Breast epithelium (tissue), 4 donors: Measurements from ENCODE around the gene HOXA11. TPM values are rescaled to one million over a fixed set of nuclear protein-coding genes. Genes with fewer than 3 reads are reported as not detected.

ENCODE experiments used
- DNase-seq, 2 donors: peaks; one replicate each; pipeline ENCODE4 v3.0.0-alpha.2; 2019; ENCODE audit warnings: low spot score in 2 of 2
- H3K27ac ChIP-seq, 2 donors: fragments of 200-600 bp; sonication (generic) in 1 of 2; one replicate each; pipeline ENCODE4 v1.5.1; 2016 to 2019; ENCODE audit warnings: mild to moderate bottlenecking in 1 of 2
- H3K27me3 ChIP-seq, 2 donors: fragments of 200-600 bp; sonication (generic) in 1 of 2; one replicate each; pipeline versions ENCODE4 v1.5.1 to v1.6.0; 2017 to 2019; ENCODE audit warnings: control low read depth in 1 of 2, mild to moderate bottlenecking in 1 of 2
- H3K36me3 ChIP-seq: fragments of 200-600 bp; one replicate; pipeline ENCODE4 v1.5.1; 2019
- H3K4me1 ChIP-seq, 2 donors: fragments of 200-600 bp; sonication (generic); one replicate each; pipeline ENCODE4 v1.5.1; 2016 to 2019; ENCODE audit warnings: control low read depth in 1 of 2
- H3K4me3 ChIP-seq, 3 donors: fragments of 200-600 bp; sonication (generic); 1 replicate in 2 of 3; 2 replicates in 1 of 3; pipeline ENCODE4 v1.5.1; 2016 to 2019; ENCODE audit warnings: mild to moderate bottlenecking in 3 of 3, moderate library complexity in 2 of 3
- H3K9me3 ChIP-seq, 2 donors: fragments of 200-600 bp; sonication (generic) in 1 of 2; one replicate each; pipeline ENCODE4 v1.5.1; 2016 to 2019; ENCODE audit warnings: control low read depth in 1 of 2
- POLR2A ChIP-seq: fragments of 450-650 bp; IDR thresholded peaks from one replicate; pipeline ENCODE4 v1.6.1; 2016; ENCODE audit warnings: antibody characterized with exemption, mild to moderate bottlenecking, moderate library complexity
- POLR2AphosphoS5 ChIP-seq, 3 donors: sonication (generic); formaldehyde crosslinking; IDR thresholded peaks; one replicate each; pipeline ENCODE4 v1.6.1; 2017; ENCODE audit warnings: antibody characterized with exemption in 3 of 3
- intact Hi-C: fragments of 100-400 bp; cut with DNase I; formaldehyde crosslinking; loops from one replicate; pipeline ENCODE4 v1.15.1; 2023; ENCODE audit warnings: low total_unique reads
- total RNA-seq, 3 donors: library from RNA; depleted of rRNA; stranded (reverse); fragments of >200 nt; gene quantifications; one replicate each; pipeline ENCODE4 v1.1.0, GENCODE V29; 2016
- TF ChIP-seq, protein P1 (sequence below), 3 donors: fragments of 450-650 bp; IDR thresholded peaks; one replicate each; pipeline ENCODE4 v1.5.1; 2016 to 2017; ENCODE audit warnings: antibody characterized with exemption in 3 of 3, mild to moderate bottlenecking in 3 of 3, moderate library complexity in 3 of 3

HOXA11 gene
- total RNA-seq, 3 donors from 2014 or later: 1.9 TPM; not detected in 2

DNA sequence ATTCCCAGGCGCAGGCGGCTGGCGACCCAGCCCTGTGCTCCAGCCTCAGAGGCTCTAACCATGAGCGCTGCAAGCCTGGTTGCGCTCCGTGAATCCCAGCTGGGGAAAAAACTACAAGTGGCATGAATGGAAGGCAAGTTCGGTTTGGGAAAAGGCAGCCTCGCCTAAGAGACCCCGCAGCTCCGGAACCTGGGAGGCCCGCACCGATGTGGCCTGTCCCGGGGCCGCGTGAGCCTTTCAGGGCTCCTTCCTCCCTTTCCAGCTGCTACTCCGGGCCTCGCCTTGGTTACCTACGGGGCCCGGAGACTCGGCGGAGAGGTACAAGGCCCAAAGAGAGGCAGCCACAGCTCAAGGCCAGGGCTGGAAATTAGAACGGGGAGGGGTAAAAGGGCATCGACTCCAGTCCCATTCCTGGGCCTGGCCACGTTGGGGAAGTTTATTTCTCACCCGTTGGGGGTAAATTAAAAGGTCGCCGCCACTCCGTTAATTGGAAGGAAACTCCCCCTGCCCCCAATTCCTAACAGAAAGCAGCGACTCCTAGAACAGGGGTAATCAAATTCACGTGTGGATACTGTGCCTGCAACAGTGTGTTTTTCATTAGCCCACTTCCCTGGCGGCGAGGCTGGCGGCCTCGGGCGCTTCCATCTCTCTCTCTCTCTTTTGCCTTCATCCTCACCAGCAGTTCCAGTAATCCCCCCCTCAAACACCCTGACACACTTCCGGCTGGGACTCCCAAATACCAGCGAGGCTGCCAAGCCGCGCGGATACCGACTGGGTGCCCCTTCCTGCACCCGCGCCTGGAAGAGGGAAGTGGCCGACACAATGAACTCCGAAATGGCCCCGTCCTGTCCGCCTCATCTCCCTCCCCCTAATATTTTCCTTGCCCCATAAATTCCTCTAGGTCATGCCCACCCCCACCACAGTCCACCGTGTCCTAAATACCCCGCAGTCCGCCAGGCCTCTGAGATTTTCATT, 18.2 kb downstream of the HOXA11 start:
- intact Hi-C loops: no loop called here
- H3K4me1 ChIP-seq: no peaks in the 10 kb centered on the region
- peak overlapping the region; percentile 65 to 80 (median 65) for H3K4me3 ChIP-seq
- H3K27ac ChIP-seq: peak overlapping the region; percentile 81 to 89
- TF ChIP-seq POLR2A (no peak), POLR2AphosphoS5 (IDR thresholded peaks at IDR 0.05) (no peak)
- TF ChIP-seq, protein P1, sequence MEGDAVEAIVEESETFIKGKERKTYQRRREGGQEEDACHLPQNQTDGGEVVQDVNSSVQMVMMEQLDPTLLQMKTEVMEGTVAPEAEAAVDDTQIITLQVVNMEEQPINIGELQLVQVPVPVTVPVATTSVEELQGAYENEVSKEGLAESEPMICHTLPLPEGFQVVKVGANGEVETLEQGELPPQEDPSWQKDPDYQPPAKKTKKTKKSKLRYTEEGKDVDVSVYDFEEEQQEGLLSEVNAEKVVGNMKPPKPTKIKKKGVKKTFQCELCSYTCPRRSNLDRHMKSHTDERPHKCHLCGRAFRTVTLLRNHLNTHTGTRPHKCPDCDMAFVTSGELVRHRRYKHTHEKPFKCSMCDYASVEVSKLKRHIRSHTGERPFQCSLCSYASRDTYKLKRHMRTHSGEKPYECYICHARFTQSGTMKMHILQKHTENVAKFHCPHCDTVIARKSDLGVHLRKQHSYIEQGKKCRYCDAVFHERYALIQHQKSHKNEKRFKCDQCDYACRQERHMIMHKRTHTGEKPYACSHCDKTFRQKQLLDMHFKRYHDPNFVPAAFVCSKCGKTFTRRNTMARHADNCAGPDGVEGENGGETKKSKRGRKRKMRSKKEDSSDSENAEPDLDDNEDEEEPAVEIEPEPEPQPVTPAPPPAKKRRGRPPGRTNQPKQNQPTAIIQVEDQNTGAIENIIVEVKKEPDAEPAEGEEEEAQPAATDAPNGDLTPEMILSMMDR (IDR thresholded peaks at IDR 0.05): no peak
- no peak for DNase-seq
- H3K27me3 ChIP-seq: peaks cover 6 to 67% of the 10 kb centered on the region in 2 donors
- H3K9me3 ChIP-seq: no peaks in the 10 kb centered on the region
- no peaks in the 10 kb centered on the region for H3K36me3 ChIP-seq

DNA sequence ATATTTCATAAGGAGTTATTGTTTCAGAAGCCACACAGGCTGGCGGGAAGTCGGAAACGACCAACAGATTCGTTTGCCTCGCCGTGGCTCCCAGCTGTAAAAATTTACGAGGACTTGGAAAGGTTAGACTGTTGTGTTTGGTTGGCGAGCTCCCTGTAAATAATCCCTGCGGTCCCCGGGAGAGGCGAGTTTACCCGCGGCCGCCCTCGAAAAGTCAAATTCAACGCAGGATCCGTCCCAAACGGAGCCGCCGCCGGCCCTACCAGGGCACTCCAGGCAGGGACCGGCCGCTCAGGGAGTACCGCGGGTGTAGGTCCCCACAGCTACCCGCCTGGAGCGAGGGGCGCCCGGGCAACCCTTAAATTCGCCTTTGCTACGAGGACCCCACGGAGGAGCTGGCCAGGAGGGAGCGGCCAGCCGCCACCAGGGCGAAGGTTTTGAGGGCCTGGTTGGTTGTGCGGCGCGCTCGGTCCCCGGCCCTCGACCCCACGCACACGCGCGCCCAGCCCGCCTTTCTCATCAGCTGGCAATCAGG, 19.0 kb downstream of the HOXA11 start:
- no peaks in the 10 kb centered on the region for H3K4me1 ChIP-seq
- peaks cover 3 to 67% of the 10 kb centered on the region in 2 donors for H3K27me3 ChIP-seq
- H3K4me3 ChIP-seq: peak overlapping the region; percentile 65 to 80 (median 65)
- DNase-seq: no peak
- no peaks in the 10 kb centered on the region for H3K9me3 ChIP-seq
- H3K36me3 ChIP-seq: no peaks in the 10 kb centered on the region
- intact Hi-C loops: no loop called here
- peak overlapping the region; percentile 81 to 89 for H3K27ac ChIP-seq
- no peak for TF ChIP-seq POLR2AphosphoS5 (IDR thresholded peaks at IDR 0.05)
- no peak for TF ChIP-seq POLR2A
- TF ChIP-seq, protein P1 (IDR thresholded peaks at IDR 0.05): no peak

DNA sequence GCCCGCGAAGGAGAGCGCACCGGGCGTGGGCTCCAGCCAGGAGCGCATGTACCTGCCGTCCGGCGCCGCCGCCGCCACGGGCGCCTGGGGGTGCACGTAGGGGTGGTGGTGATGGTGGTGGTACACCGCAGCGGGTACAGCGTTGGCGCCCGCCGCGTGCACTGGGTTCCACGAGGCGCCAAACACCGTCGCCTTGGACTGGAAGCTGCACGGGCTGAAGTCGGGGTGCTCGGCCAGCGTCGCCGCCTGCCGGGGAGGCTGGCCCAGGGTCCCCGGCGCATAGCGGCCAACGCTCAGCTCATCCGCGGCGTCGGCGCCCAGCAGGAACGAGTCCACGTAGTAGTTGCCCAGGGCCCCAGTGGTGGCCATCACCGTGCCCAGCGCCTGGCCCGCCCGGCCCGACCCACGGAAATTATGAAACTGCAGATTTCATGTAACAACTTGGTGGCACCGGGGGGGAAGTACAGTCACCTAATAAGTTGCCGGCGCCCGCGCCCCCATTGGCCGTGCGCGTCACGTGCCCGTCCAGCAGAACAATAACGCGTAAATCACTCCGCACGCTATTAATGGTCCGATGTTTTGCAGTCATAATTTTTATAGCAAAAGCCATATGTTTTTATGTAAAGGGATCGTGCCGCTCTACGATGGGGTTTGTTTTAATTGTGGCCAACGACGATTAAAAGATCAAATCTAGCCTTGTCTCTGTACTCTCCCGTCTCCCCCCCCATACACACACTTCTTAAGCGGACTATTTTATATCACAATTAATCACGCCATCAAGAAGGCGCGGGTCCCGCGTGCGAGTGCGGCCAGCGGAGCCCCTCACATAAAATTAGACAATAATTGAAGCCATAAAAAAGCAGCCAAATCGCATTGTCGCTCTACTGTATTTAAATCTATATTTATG, 19.7 kb downstream of the HOXA11 start, which contains the start of gene HOXA9:
TSS of gene HOXA9 (minus strand) at position 449 of the 907 bp plus-strand sequence. CDS start at position 369, 80 bp downstream.
- H3K9me3 ChIP-seq: no peaks in the 10 kb centered on the region
- H3K4me1 ChIP-seq: no peaks in the 10 kb centered on the region
- TF ChIP-seq POLR2A: no peak
- TF ChIP-seq POLR2AphosphoS5 (IDR thresholded peaks at IDR 0.05): peak; percentile 9 to 35 (median 11)
- TF ChIP-seq, protein P1 (IDR thresholded peaks at IDR 0.05): peak in 2 of 3 donors; percentile 12 to 16
- H3K36me3 ChIP-seq: no peaks in the 10 kb centered on the region
- peak in 1 of 2 donors; percentile 81 for DNase-seq
- peaks cover 3 to 62% of the 10 kb centered on the region in 2 donors for H3K27me3 ChIP-seq
- H3K27ac ChIP-seq: peak within 1 kb of the TSS; percentile 81 to 89
- H3K4me3 ChIP-seq: peak within 1 kb of the TSS; percentile 65 to 80 (median 65)
- intact Hi-C loops: no loop called here

DNA sequence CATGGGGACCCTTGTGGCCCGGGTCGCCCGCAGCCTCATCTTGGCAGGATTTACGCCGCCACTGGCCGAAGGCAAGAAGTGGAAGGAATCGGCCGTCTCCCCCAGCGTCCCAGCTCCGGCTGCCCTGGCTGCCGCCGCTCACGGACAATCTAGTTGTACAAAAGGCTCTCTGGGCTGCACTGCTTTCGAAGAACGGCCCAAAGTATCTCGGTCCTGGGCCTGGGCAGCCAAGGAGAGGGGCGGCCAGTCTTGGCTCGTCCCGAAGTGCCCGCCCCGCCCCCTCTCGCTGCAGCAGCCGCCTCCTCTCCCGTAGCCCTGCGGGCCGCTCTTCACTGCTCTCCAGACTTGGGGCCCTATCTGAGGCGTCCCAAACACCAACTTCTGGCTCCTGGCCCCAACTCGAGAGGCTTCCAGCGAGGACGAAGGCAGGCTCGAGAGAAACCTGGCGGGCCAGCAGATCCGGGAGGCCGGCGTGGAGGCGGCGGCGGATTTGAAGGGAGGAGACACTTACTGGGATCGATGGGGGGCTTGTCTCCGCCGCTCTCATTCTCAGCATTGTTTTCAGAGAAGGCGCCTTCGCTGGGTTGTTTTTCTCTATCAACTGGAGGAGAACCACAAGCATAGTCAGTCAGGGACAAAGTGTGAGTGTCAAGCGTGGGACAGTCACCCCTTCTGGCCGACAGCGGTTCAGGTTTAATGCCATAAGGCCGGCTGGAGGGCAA, 20.5 kb downstream of the HOXA11 start:
- no peak for DNase-seq
- H3K4me1 ChIP-seq: no peaks in the 10 kb centered on the region
- no peak for TF ChIP-seq POLR2AphosphoS5 (IDR thresholded peaks at IDR 0.05)
- no peak for TF ChIP-seq POLR2A
- TF ChIP-seq, protein P1 (IDR thresholded peaks at IDR 0.05): no peak
- H3K9me3 ChIP-seq: no peaks in the 10 kb centered on the region
- H3K27me3 ChIP-seq: peaks cover 3 to 59% of the 10 kb centered on the region in 2 donors
- H3K27ac ChIP-seq: peak overlapping the region; percentile 81 to 89
- H3K36me3 ChIP-seq: no peaks in the 10 kb centered on the region
- intact Hi-C loops: loop anchor here (5.0 kb wide), 1 partner anchor 797 kb away; no protein-coding TSS in a partner anchor
- H3K4me3 ChIP-seq: peak overlapping the region; percentile 65 to 80 (median 65)
